ENCODE data around the gene SDCCAG8.

GRCh38 chr1:243503155-243503554 lies 247.3 kb downstream of the SDCCAG8 start:
- TF ChIP-seq CTCF (IDR thresholded peaks at IDR 0.05; ENCODE audit: low read depth, low read length): no peak
- no peak for TF ChIP-seq EZH2phosphoT487 (IDR thresholded peaks at IDR 0.05; ENCODE audit: low read depth)
